ENCODE measurements around the gene RNF5. TPM values are rescaled to one million over a fixed set of nuclear protein-coding genes. Genes with fewer than 3 reads are reported as not detected.
"Not testable (repeated sequence)": the region's sequence is repeated elsewhere in the genome, so short reads cannot be mapped to it uniquely, and the experiment has no call there.

RNF5 gene
- polyA plus RNA-seq, 3 donors: 95.0 to 110 (median 110) TPM

GRCh38 chr6:32187725-32188380 is 9.6 kb downstream of the RNF5 start:
- not testable (repeated sequence) for DNase-seq

GRCh38 chr6:32188381-32189068 is 10.3 kb downstream of the RNF5 start:
- DNase-seq: no peak

- DNase-seq: no peak
These were observed 11.0 kb downstream of the RNF5 start for GRCh38 chr6:32189069-32189741.

GRCh38 chr6:32189742-32190053 is 11.5 kb downstream of the RNF5 start:
- DNase-seq: no peak

GRCh38 chr6:32190054-32190851 is 12.0 kb downstream of the RNF5 start, which contains the start of gene PBX2:
TSS of gene PBX2 (minus strand) at chr6:32190202. CDS start at chr6:32189915, 287 bp downstream.
- peak; percentile 95 for DNase-seq

- no peak for DNase-seq
These were observed 12.9 kb downstream of the RNF5 start for GRCh38 chr6:32190911-32191677.

GRCh38 chr6:32191696-32192607 is 13.7 kb downstream of the RNF5 start:
- DNase-seq: no peak

GRCh38 chr6:32192608-32193039 is 14.4 kb downstream of the RNF5 start, which contains the start of gene GPSM3:
TSS of gene GPSM3 (minus strand) at chr6:32192643. CDS start at chr6:32192513, 130 bp downstream.
- DNase-seq: no peak

- not testable (repeated sequence) for DNase-seq
These were observed 14.9 kb downstream of the RNF5 start for GRCh38 chr6:32193096-32193495.

GRCh38 chr6:32194388-32194787 is 16.2 kb downstream of the RNF5 start:
- no peak for DNase-seq

GRCh38 chr6:32194825-32195651 is 16.8 kb downstream of the RNF5 start:
- DNase-seq: no peak

GRCh38 chr6:32195652-32195901 is 17.4 kb downstream of the RNF5 start:
- DNase-seq: peak; percentile 100

GRCh38 chr6:32195902-32196681 is 17.9 kb downstream of the RNF5 start:
- DNase-seq: peak; percentile 95

- DNase-seq: no peak
These were observed 18.7 kb downstream of the RNF5 start for GRCh38 chr6:32196682-32197616.

GRCh38 chr6:32198345-32198696 is 20.1 kb downstream of the RNF5 start:
- DNase-seq: no peak

GRCh38 chr6:32198866-32199265 is 20.7 kb downstream of the RNF5 start:
- DNase-seq: no peak

GRCh38 chr6:32200711-32201475 is 22.7 kb downstream of the RNF5 start:
- DNase-seq: no peak
